ENCODE measurements around the gene URB1.
"Not testable (repeated sequence)": the region's sequence is repeated elsewhere in the genome, so short reads cannot be mapped to it uniquely, and the experiment has no call there.

GRCh38 chr21:32310976-32311375 lies 81.8 kb downstream of the URB1 start:
- not testable (repeated sequence) for TF ChIP-seq KDM5A, CTCF (IDR thresholded peaks at IDR 0.05)

Data from A549 (cell line).